Osteoblast (primary cell): ENCODE data around the gene EGFL6. TPM values are rescaled to one million over a fixed set of nuclear protein-coding genes. Genes with fewer than 3 reads are reported as not detected.

Experiments
- DNase-seq: peaks from one replicate; pipeline ENCODE4 v3.0.0; 2011; ENCODE audit warnings: low spot score, mixed read lengths; ENCODE audit not compliant: insufficient read length; ENCODE audit errors: missing footprints
- H2AFZ ChIP-seq: 2 replicates; pipeline ENCODE4 v1.6.0; 2011; ENCODE audit warnings: mild to moderate bottlenecking, low read length
- H3K27ac ChIP-seq: 2 replicates; pipeline ENCODE4 v1.5.1; 2011; ENCODE audit warnings: mild to moderate bottlenecking, low read depth, low read length, moderate library complexity
- H3K27me3 ChIP-seq: 2 replicates; pipeline ENCODE4 v1.6.0; 2012; ENCODE audit warnings: mild to moderate bottlenecking, control low read depth, inconsistent platforms, low read length, moderate library complexity; ENCODE audit not compliant: insufficient read depth
- H3K36me3 ChIP-seq: 2 replicates; pipeline ENCODE4 v1.5.1; 2011; ENCODE audit warnings: mild to moderate bottlenecking, low read length, control low read depth, moderate library complexity; ENCODE audit not compliant: insufficient read depth
- H3K4me1 ChIP-seq: 2 replicates; pipeline ENCODE4 v1.5.1; 2011; ENCODE audit warnings: mild to moderate bottlenecking, low read length, control low read depth, moderate library complexity; ENCODE audit not compliant: insufficient read depth
- H3K4me2 ChIP-seq: 2 replicates; pipeline ENCODE4 v1.6.0; 2011; ENCODE audit warnings: mild to moderate bottlenecking, low read length; ENCODE audit not compliant: insufficient read depth
- H3K4me3 ChIP-seq: fragments of 200-600 bp; sonication (generic); 3 replicates; pipeline ENCODE4 v1.5.1; 2012; ENCODE audit warnings: mild to moderate bottlenecking, low read length, inconsistent platforms; ENCODE audit not compliant: insufficient read depth
- H3K79me2 ChIP-seq: 2 replicates; pipeline ENCODE4 v1.6.0; 2012; ENCODE audit warnings: mild to moderate bottlenecking, low read length, control low read depth, inconsistent platforms; ENCODE audit not compliant: insufficient read depth
- H3K9me3 ChIP-seq: 2 replicates; pipeline ENCODE4 v1.5.1; 2011; ENCODE audit warnings: low read depth, low read length, control low read depth
- H4K20me1 ChIP-seq: 2 replicates; pipeline ENCODE4 v1.6.0; 2012; ENCODE audit warnings: mild to moderate bottlenecking, low read length, control low read depth; ENCODE audit not compliant: insufficient read depth
- CTCF ChIP-seq: IDR thresholded peaks from 2 replicates; pipeline ENCODE4 v1.5.1; 2011; ENCODE audit warnings: mild to moderate bottlenecking, low read depth, low read length, moderate library complexity; ENCODE audit errors: extremely low read depth
- total RNA-seq: library from RNA; depleted of rRNA; stranded (reverse); fragments of >200 nt; gene quantifications from 2 replicates; pipeline ENCODE4 v1.2.3, GENCODE V29; 2012

EGFL6 gene
- total RNA-seq, 1 donor = under 0.01 TPM

DNA sequence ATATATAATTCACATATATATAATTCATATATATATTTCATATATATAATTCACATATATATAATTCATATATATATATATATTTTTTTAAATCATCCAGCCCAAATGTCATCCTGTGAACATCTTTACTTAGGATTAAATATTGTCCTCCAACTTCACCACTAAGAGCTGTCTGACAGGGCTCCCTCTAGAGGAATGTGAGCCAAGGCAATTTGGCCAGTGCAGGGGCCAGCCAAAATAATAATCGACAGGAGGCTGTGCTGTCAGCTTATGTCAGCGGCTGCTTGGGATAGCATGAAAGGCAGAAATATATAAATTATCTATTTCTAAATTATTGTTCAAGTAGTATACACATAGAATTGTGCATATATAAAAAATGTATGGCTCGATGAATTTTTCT is 29.5 kb downstream of the EGFL6 start:
- peak; percentile 41 for TF ChIP-seq CTCF
- Histone ChIP-seq H3K27me3 (peaks cover 25% of the 10 kb centered on the region), H3K4me2 (no peak overlapping the region), H3K9me3 (no peaks in the 10 kb centered on the region), H3K27ac (no peak overlapping the region), H2AFZ (no peak overlapping the region), H4K20me1 (no peaks in the 10 kb centered on the region), H3K36me3 (no peaks in the 10 kb centered on the region), H3K79me2 (no peaks in the 10 kb centered on the region), H3K4me3 (no peak overlapping the region), H3K4me1 (no peaks in the 10 kb centered on the region)
- no peak for DNase-seq

- Histone ChIP-seq H4K20me1 (no peaks in the 10 kb centered on the region), H3K9me3 (no peaks in the 10 kb centered on the region), H3K36me3 (no peaks in the 10 kb centered on the region), H3K27ac (no peak overlapping the region), H3K27me3 (peaks cover 24% of the 10 kb centered on the region), H3K4me1 (no peaks in the 10 kb centered on the region), H3K79me2 (no peaks in the 10 kb centered on the region), H2AFZ (no peak overlapping the region), H3K4me2 (no peak overlapping the region), H3K4me3 (no peak overlapping the region)
- no peak for TF ChIP-seq CTCF
- no peak for DNase-seq
Measured at GRCh38 chrX:13599491-13599890, 30.1 kb downstream of the EGFL6 start.

GRCh38 chrX:13605611-13606010 is 36.2 kb downstream of the EGFL6 start:
- H3K4me1 ChIP-seq = no peaks in the 10 kb centered on the region
- no peaks in the 10 kb centered on the region for H3K79me2 ChIP-seq
- H3K9me3 ChIP-seq = no peaks in the 10 kb centered on the region
- no peak for DNase-seq
- H3K4me3 ChIP-seq = no peak overlapping the region
- TF ChIP-seq CTCF = no peak
- no peak overlapping the region for H3K27ac ChIP-seq
- no peak overlapping the region for H3K4me2 ChIP-seq
- H2AFZ ChIP-seq = no peak overlapping the region
- H4K20me1 ChIP-seq = no peaks in the 10 kb centered on the region
- no peaks in the 10 kb centered on the region for H3K36me3 ChIP-seq
- peaks cover 27% of the 10 kb centered on the region for H3K27me3 ChIP-seq

- DNase-seq = no peak
- TF ChIP-seq CTCF = no peak
Measured at GRCh38 chrX:13607331-13607995, 38.1 kb downstream of the EGFL6 start.

More at GRCh38 chrX:13607331-13607995, 38.1 kb downstream of the EGFL6 start:
- no peaks in the 10 kb centered on the region for H3K79me2 ChIP-seq
- H4K20me1 ChIP-seq = no peaks in the 10 kb centered on the region
- no peak overlapping the region for H3K4me3 ChIP-seq
- no peak overlapping the region for H3K4me2 ChIP-seq
- H3K36me3 ChIP-seq = no peaks in the 10 kb centered on the region
- H3K27me3 ChIP-seq = peaks cover 26% of the 10 kb centered on the region
- no peak overlapping the region for H3K27ac ChIP-seq
- H2AFZ ChIP-seq = no peak overlapping the region
- no peaks in the 10 kb centered on the region for H3K4me1 ChIP-seq
- no peaks in the 10 kb centered on the region for H3K9me3 ChIP-seq
